Gastroesophageal sphincter (tissue), 3 donors: ENCODE measurements around the gene TENM3.

Source experiments
- POLR2A ChIP-seq, 2 donors: fragments of 450-650 bp; IDR thresholded peaks; one replicate each; pipeline ENCODE4 v1.6.1; 2017; ENCODE audit warnings: antibody characterized with exemption in 2 of 2, mild to moderate bottlenecking in 2 of 2, moderate library complexity in 1 of 2
- TF ChIP-seq, protein P1 (sequence below), 4 experiments: fragments of 200-600 bp in 2 of 4; fragments of 450-650 bp in 2 of 4; sonication (generic) in 1 of 4; IDR thresholded peaks; one replicate each; pipeline ENCODE4 v1.5.1; 2017 to 2019; ENCODE audit warnings: antibody characterized with exemption in 4 of 4, mild to moderate bottlenecking in 2 of 4, moderate library complexity in 2 of 4

GRCh38 chr4:182705389-182705788 lies 462.2 kb downstream of the TENM3 start:
- TF ChIP-seq, protein P1, sequence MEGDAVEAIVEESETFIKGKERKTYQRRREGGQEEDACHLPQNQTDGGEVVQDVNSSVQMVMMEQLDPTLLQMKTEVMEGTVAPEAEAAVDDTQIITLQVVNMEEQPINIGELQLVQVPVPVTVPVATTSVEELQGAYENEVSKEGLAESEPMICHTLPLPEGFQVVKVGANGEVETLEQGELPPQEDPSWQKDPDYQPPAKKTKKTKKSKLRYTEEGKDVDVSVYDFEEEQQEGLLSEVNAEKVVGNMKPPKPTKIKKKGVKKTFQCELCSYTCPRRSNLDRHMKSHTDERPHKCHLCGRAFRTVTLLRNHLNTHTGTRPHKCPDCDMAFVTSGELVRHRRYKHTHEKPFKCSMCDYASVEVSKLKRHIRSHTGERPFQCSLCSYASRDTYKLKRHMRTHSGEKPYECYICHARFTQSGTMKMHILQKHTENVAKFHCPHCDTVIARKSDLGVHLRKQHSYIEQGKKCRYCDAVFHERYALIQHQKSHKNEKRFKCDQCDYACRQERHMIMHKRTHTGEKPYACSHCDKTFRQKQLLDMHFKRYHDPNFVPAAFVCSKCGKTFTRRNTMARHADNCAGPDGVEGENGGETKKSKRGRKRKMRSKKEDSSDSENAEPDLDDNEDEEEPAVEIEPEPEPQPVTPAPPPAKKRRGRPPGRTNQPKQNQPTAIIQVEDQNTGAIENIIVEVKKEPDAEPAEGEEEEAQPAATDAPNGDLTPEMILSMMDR (IDR thresholded peaks at IDR 0.05): no peak
- no peak for TF ChIP-seq POLR2A (IDR thresholded peaks at IDR 0.05)
